Fibroblast of skin of scalp (primary cell): Measurements from ENCODE around the gene ALPL.
"Not testable (repeated sequence)": the region's sequence is repeated elsewhere in the genome, so short reads cannot be mapped to it uniquely, and the experiment has no call there.

ENCODE experiments used
- DNase-seq: peaks from one replicate; pipeline ENCODE4 v3.0.0-alpha.2; 2013

ALPL gene

GRCh38 chr1:21507511-21508270, 1.5 kb upstream of the ALPL start:
- DNase-seq: no peak

DNA sequence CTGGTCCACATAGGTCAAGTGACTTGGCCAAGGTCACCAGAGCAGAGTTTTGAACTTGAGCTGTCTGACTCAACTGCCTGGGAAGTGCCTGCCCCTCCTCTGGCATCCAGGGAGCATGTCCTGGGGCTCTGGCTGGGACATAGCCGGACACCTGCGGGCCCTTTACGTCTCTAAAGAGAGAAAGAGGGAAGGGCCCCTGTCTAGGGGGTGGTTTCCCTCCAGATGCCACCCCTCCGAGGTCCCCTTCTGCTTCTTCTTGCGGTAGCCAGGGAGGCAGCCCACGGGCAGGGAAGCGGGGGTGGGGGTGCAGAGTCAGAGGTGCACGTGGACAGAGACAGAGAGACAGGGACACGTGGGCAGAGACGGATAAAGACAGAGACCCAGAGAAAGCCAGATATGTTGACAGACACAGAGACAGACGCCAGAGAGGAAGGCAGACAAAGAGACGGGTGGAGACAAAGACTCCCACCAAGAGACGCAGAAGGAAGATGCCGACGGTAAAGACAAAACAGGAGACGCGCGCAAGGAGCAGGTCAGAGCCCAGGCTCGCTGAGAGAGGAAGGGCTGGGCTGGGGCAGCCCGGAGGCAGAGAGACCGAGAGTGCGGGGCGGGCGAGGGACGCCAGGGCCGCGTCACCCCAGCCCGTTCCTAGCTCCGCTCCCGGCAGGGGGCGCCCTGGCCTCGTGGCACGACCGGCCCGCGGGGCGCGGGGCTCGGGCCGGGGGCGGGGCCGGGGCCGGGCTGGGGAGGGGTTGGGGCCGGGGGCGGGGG, 458 bp upstream of the ALPL start:
- DNase-seq: peak; percentile 54

DNA sequence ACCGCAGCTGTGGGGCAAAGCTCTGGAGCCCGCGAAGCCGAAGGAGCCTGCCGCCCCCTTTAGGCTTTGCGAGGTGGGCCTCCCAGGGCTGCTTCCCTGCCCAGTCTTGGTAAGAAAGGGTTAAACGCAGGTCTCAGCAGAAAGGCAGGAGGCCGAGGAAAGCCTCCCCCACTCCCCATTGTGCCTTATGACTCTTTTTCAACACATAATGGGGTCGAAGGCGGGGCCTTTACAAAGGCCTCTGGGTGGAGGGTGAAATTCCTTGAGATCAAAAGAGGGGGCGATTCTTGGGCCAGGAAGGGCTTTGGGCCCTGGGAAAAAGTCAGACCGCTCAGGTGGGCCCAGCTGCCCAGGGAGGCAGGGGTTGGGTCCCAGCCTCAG, 880 bp downstream of the ALPL start:
- DNase-seq: no peak

DNA sequence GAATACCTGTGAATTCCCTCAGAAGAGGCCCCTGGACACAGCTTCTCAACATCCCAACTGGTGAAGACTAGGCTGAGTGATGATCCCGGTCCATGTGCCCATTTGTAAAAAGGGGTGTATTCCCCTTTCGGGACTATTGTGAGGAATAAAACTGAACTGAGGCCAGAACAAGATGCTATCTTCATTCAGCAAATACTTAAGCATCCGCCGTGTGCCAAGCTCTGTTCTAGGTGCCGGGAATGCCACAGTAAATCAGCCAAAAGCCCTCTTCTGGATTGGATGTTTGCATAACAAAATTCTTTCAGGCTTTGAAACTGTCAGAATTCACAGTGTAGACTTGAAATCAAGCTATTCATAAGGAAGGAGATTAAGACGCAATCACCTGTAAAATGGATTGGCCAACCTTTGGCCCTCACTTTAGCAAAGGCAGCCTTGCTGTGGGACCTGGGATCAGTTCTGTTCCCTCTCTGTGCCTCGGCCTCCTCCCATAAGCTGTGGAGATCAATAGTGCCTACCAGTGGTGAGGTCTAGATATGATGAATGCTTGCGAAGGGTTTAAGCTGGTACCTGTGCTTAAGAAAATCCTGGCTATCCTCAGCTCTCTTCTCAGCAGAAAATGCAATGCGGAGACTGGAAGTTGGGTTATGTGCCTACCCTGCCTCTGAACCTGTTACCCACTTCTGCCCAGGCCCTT, 1.8 kb downstream of the ALPL start:
- no peak for DNase-seq

DNA sequence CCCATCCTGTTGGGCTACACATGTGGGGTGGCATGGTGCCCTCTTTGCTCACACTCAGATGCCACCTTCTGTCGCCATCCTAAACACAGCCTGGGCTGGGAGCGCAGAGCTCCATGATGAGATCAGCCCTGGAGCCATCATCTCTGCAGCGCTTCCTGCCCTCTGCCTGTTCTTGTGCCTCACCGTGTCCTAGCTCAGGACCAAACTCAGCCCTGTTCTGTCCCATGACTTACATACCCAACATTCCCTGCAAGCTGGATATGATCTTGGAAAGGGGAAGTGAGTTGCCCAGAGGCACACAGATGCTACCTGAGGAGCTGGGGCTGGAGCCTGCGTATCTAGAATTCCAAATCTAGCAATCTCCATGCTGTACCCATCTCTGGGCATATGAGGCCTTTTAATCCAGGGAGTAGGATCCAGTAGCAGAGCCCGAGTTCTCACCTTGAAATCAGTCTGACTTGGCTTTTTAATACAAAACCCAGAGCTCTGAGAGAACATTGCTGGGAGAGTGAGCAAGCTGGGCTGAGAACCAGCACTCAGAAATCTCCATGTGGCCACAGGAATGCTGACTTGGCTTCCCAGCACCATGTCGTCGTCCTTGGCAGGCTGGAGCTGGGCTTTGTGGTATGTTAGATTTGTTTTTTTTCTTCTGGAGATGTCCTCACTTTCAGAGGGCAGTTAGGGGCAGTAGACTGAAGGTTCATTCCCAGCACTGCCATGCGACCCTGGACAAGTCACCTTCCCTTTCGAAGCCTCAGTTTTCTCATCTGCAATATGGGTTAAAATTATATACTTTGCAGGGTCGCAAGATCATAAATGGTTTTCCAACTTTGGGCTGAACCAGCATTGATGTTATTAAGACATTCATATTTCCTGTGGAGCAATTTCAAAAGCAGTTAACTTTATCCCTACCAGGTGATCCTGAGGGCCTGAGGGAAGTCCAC, 2.6 kb downstream of the ALPL start:
- DNase-seq: peak; percentile 98

DNA sequence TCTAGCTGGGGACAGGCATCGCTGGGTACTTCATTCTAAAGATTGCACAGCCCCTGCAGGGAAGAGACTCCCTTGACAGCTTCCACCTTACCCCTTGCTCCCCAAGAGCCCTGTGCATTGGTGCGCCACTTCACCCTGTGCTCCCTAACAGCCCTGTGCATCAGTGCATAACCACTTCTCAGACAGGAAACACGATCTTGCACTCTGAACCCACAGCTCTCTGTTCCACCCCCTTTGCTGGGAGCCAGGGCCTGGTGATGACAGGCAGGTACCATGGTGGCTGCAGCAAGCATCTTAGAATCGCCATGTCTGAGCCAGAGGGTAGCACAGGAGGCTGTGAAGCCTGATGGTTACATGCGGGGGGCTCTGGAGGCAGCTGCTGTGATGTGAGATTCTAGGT, 5.0 kb downstream of the ALPL start:
- DNase-seq: no peak

GRCh38 chr1:21517161-21517589, 8.0 kb downstream of the ALPL start:
- DNase-seq: no peak

GRCh38 chr1:21517660-21518480, 8.6 kb downstream of the ALPL start:
- DNase-seq: no peak

GRCh38 chr1:21518774-21519455, 9.7 kb downstream of the ALPL start:
- no peak for DNase-seq

DNA sequence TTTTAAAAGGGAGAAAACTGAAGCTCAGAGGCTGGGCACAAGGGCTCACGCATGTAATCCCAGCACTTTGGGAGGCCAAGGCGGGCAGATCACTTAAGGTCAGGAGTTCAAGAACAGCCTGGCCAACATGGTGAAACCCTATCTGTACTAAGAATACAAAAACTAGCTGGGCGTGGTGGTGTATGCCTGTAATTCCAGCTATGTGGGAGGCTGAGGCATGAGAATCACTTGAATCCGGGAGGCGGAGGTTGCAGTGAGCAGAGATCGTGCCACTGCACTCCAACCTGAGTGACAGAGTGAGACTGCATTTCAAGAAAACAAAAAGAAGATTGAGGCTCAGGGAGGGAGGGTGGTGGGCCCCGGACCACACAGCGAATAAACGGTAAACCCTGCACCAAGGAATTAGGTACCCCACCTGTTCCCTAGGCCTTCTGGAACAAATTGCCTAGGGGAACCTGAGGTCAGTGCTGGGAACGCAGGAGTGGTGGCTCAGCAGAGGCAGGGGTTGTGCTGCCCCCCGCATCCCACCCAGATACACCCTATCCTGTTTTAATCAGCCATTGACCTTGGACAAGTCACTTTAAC, 10.4 kb downstream of the ALPL start:
- not testable (repeated sequence) for DNase-seq

DNA sequence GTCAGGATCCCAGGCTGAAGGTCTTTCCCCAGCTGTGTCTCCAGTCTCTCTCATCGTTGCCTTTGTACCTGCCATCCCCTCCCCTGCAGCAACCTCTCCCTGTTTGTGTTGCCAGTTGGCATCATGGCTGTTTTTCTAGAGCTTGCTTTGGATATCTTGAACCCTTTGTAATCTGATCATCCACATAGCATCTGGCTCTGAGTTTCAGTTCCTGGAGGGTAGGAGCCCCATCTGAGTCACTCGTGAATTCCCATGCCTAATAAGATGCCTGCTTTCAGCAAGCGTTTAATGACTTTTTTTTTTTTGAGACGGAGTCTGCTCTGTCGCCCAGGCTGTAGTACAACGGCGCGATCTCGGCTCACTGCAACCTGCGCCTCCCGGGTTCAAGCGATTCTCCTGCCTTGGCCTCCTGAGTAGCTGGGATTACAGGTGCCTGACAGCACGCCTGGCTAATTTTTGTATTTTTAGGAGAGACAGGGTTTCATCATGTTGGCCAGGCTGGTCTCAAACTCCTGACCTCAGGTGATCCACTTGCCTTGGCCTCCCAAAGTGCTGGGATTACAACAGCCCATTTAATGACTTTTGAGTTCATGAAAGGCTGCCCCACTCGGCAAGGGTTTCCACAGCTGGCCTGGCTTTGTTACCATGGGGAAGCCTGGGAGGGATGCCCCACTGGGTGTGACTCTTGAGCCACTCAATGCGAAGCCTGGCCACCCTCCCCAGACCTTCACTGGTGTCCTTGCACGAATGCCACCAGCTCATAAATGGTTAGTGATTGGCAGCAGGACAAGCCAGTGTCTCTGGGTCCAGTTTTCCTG, 11.9 kb downstream of the ALPL start:
- DNase-seq: peak; percentile 60

DNA sequence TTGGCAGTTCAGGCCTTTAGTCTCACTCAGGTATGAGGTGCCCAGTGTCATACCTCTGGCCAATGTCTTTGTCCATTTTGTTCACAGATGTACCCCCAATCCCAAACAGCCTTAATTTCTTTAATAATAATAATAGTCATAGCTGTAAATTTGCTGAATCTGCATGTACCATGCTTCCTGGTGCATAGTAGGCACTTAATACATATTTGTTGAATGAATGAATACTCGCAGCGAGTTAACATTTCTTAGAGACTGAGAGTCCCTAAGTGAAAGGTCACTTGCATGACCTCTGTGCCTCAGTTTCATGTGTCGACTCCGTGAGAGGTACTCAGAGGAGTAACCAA, 12.5 kb downstream of the ALPL start:
- no peak for DNase-seq

- no peak for DNase-seq
These were observed 13.4 kb downstream of the ALPL start for GRCh38 chr1:21522525-21523038.

- DNase-seq: no peak
These were observed 14.1 kb downstream of the ALPL start for GRCh38 chr1:21523297-21523813.

DNA sequence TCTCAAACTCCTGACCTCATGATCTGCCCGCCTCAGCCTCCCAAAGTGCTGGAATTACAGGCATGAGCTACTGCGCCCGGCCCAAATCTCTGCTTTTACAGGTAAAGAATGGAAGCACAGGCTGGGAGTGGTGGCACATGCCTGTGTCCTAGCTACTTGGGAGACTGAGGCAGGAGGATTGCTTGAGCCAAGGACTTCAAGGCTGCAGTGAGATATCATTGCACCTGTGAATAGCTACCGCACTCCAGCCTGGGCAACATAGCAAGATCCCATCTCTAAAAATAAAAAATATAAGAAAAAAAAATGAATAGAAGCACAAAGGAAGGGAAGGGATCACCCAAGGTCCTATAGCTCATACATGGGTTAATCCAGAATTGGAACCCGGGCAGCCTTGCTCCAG, 15.0 kb downstream of the ALPL start:
- DNase-seq: no peak

DNA sequence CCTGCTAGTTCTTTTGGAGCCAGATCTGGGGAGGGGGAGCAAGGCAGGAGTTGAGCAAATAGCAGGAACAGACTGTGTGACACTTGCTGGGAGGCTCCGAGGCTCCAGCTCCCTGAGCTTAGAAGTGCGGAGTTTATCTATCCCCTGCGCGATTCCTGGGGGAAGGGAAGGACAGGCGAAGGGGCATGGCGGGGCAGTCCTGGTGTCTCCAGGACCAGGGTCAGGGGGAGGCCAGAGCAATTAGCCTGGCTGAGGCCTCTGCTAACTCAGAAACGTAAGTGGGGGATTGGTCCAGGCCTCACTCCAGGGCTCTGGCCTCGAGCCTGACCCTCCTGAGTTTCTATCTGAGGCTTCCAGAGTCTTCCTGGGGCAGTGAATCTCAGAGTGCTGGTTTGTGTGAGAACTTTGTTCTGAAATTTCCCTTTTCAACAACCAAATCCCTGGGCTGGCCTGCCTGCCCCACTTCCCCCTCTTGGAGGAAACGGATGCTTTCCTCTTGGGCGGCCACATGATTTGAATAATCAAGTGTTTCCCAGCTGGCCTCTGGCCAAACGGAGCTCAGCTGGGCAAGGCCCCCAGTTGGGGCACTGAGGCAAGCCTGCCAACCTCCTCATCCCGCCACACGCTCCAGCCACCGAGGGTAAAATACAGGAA, 15.6 kb downstream of the ALPL start:
- DNase-seq: no peak

DNA sequence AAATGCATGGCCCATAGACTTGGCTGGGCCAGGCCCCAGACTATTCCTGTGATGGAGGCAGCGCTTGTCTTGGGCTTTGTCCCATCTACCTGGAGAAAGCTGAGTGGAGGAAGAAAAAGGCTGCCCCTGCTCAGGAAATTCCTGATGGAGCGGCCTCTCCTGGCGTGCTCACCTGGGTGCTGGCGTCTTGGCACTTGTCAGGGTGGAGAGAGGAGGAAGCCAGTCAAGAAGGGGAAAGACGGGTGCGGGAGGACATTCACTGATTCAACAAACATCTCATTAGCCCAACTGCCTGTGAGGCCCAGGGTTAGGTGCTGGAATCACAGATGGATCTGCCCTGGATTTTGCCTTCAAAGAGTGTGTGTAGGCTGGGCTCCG, 16.1 kb downstream of the ALPL start:
- DNase-seq: no peak

DNA sequence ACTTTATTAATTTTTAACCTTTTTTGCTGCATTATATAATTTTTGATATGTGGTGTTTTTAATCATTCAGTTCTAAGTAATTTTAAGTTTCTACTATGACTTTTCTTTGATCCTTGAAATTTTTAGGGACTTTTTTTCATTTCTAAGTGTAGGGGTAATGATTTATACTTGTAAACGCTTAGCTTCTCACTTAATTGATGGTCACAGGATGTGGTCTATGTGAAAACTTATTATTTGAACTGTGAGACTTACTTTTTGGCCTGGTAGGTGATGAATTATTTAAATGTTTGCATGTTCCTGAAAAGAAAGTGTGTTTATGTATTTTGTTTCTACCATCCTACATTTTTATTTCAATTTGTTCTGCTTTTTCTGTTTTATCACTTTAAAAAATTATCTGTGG, 17.2 kb downstream of the ALPL start:
- no peak for DNase-seq
